CD4-positive, alpha-beta memory T cell (primary cell): ENCODE data around the gene SOX6. TPM values are rescaled to one million over a fixed set of nuclear protein-coding genes. Genes with fewer than 3 reads are reported as not detected.

ENCODE experiments used
- CTCF ChIA-PET: fragments of 350-600 bp; sonication (Branson Sonifier 250); formaldehyde crosslinking; loops from one replicate; lab custom pipeline; 2021; ENCODE audit warnings: inconsistent platforms; ENCODE audit not compliant: partially characterized antibody; lab: Charles Lee
- POLR2A ChIA-PET: fragments of 350-600 bp; sonication (Branson Sonifier 250); formaldehyde crosslinking; loops from one replicate; lab custom pipeline; 2021; ENCODE audit not compliant: partially characterized antibody; lab: Charles Lee
- DNase-seq, 5 donors: peaks; one replicate each; pipeline versions ENCODE4 v3.0.0 to v3.0.0-alpha.2; 2020 to 2022; ENCODE audit warnings: mixed read lengths in 1 of 5
- H3K27ac ChIP-seq: one replicate; pipeline ENCODE4 v1.7.0; 2013; ENCODE audit warnings: low read depth, low read length
- H3K27me3 ChIP-seq: 2 replicates; pipeline ENCODE4 v1.7.0; 2013; ENCODE audit warnings: mild to moderate bottlenecking, low read length, moderate library complexity; ENCODE audit not compliant: insufficient read depth
- H3K36me3 ChIP-seq: 2 replicates; pipeline ENCODE4 v1.7.0; 2013; ENCODE audit warnings: mild to moderate bottlenecking, low read length, moderate library complexity; ENCODE audit not compliant: insufficient read depth
- H3K4me1 ChIP-seq: 2 replicates; pipeline ENCODE4 v1.7.0; 2013; ENCODE audit warnings: mild to moderate bottlenecking, low read length, moderate library complexity; ENCODE audit not compliant: insufficient read depth
- H3K4me3 ChIP-seq, 2 donors: one replicate each; pipeline ENCODE4 v1.7.0; 2013; ENCODE audit warnings: low read length in 2 of 2, mild to moderate bottlenecking in 1 of 2
- H3K9me3 ChIP-seq, 2 donors: one replicate each; pipeline ENCODE4 v1.7.0; 2013; ENCODE audit warnings: low read length in 2 of 2, control low read depth in 1 of 2; ENCODE audit not compliant: control insufficient read depth in 1 of 2
- H3K27ac Mint-ChIP-seq, 7 donors: one replicate each; pipeline ENCODE4 v1.8.0; 2020 to 2021; ENCODE audit warnings: mixed read lengths in 7 of 7, mild to moderate bottlenecking in 6 of 7, inconsistent platforms in 3 of 7, moderate library complexity in 3 of 7
- H3K27me3 Mint-ChIP-seq, 2 donors: one replicate each; pipeline ENCODE4 v1.8.0; 2020 to 2021; ENCODE audit warnings: mixed read lengths in 2 of 2
- H3K36me3 Mint-ChIP-seq, 2 donors: one replicate each; pipeline ENCODE4 v1.8.0; 2020 to 2021; ENCODE audit warnings: mixed read lengths in 2 of 2, inconsistent platforms in 1 of 2, mild to moderate bottlenecking in 1 of 2
- H3K4me1 Mint-ChIP-seq, 4 donors: one replicate each; pipeline ENCODE4 v1.8.0; 2020 to 2021; ENCODE audit warnings: mixed read lengths in 4 of 4, mild to moderate bottlenecking in 1 of 4
- H3K4me3 Mint-ChIP-seq, 8 donors: one replicate each; pipeline ENCODE4 v1.8.0; 2020 to 2021; ENCODE audit warnings: mixed read lengths in 8 of 8, mild to moderate bottlenecking in 7 of 8, moderate library complexity in 6 of 8, inconsistent platforms in 3 of 8
- H3K9me3 Mint-ChIP-seq, 8 donors: one replicate each; pipeline ENCODE4 v1.8.0; 2020 to 2021; ENCODE audit warnings: mixed read lengths in 8 of 8, mild to moderate bottlenecking in 5 of 8, inconsistent platforms in 3 of 8, moderate library complexity in 1 of 8
- intact Hi-C: fragments of 100-400 bp; cut with micrococcal nuclease; formaldehyde crosslinking; loops from one replicate; pipeline ENCODE4 v1.15.1; 2023
- polyA plus RNA-seq, 2 donors: library from polyadenylated mRNA; unstranded; fragments of 300-500 nt; fragmentation: Illumina TruSeq; gene quantifications; one replicate each; pipeline ENCODE4 v1.2.3, GENCODE V29; 2021
- total RNA-seq, 2 experiments: library from RNA; stranded (reverse); gene quantifications; one replicate each; pipeline ENCODE4 v1.2.3, GENCODE V29; 2021

SOX6 gene
- total and polyA plus RNA-seq, 4 experiments from 2014 or later, result not detected

DNA sequence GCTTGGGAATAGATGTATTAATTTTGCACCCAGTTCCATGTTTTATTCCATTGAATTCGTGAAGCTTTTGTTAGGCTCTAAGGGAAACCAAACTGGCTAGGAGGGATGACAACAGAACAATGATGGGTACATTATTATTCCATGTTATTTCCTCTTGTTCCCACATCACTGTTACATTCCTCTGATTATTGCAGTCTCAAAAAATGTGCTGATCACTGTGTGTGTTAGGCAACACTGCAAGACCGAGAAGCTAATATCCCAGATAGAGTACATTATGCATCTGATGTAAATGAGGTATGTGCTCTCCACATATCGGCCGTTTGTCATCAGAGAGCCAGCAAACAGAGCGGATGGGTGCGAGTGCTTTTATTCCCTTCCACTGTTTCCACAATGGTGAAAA lies 327.9 kb downstream of the SOX6 start:
- Mint-ChIP-seq H3K4me1 (no peaks in the 10 kb centered on the region), H3K27ac (no peak overlapping the region), H3K9me3 (peaks cover 0 to 2% (median 0%) of the 10 kb centered on the region in 8 donors), H3K36me3 (no peaks in the 10 kb centered on the region), H3K27me3 (no peaks in the 10 kb centered on the region), H3K4me3 (no peak overlapping the region)
- CTCF ChIA-PET, result no interaction called here
- DNase-seq, result no peak
- POLR2A ChIA-PET, result no interaction called here
- Histone ChIP-seq H3K27me3 (no peaks in the 10 kb centered on the region), H3K9me3 (no peaks in the 10 kb centered on the region), H3K27ac (no peak overlapping the region), H3K4me3 (no peak overlapping the region), H3K36me3 (no peaks in the 10 kb centered on the region), H3K4me1 (no peaks in the 10 kb centered on the region)
- intact Hi-C loops, result no loop called here

DNA sequence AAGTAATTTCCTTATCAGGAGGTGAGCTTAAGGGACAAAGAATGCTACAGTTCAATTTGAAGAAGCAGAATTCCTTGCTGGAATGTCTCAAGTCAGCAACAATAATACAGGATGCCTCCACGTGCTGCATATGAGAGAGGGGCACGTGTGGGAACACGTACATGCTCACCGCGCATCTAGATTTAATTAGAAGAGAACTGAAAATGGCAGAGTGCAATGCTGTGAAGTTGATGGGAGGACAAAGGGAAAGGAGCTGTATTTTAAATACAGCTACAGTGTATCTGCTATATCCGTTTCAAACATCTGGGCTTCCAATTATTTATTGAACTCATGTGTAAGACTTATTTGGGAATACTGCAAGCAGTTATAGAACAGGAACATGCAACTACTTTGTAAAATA lies 328.7 kb downstream of the SOX6 start:
- intact Hi-C loops, result no loop called here
- ChIA-PET CTCF (no interaction called here), POLR2A (no interaction called here)
- DNase-seq, result no peak
- Histone ChIP-seq H3K4me1 (no peaks in the 10 kb centered on the region), H3K9me3 (no peaks in the 10 kb centered on the region), H3K36me3 (no peaks in the 10 kb centered on the region), H3K4me3 (no peak overlapping the region), H3K27me3 (no peaks in the 10 kb centered on the region), H3K27ac (no peak overlapping the region)
- Mint-ChIP-seq H3K27me3 (no peaks in the 10 kb centered on the region), H3K27ac (no peak overlapping the region), H3K4me1 (no peaks in the 10 kb centered on the region), H3K36me3 (no peaks in the 10 kb centered on the region), H3K4me3 (no peak overlapping the region), H3K9me3 (peaks cover 0 to 3% (median 2%) of the 10 kb centered on the region in 8 donors)

DNA sequence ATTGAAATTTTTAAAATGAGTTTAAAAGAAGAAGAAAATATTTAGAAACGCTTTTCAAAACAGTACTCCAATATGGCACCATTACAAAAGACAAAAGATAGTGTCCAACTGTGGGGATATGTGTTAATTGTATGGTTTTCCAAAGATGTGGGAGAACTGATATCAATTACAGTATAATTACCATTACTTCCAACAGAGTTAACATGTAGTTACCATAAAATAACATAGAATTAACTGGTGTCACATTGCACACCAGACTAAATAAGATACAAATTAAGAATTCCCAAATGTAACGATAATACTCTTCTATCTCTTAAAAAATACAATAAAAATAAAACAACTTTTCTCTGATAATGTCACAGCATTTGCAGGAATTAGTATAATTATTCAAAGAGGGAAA lies 329.5 kb downstream of the SOX6 start:
- intact Hi-C loops, result no loop called here
- no peak for DNase-seq
- H3K36me3 ChIP-seq, result no peaks in the 10 kb centered on the region
- H3K27me3 ChIP-seq, result no peaks in the 10 kb centered on the region
- no peaks in the 10 kb centered on the region for H3K27me3 Mint-ChIP-seq
- no peaks in the 10 kb centered on the region for H3K4me1 ChIP-seq
- H3K9me3 ChIP-seq, result no peaks in the 10 kb centered on the region
- ChIA-PET POLR2A (no interaction called here), CTCF (no interaction called here)
- H3K27ac ChIP-seq, result no peak overlapping the region
- no peaks in the 10 kb centered on the region for H3K4me1 Mint-ChIP-seq
- H3K27ac Mint-ChIP-seq, result no peak overlapping the region
- no peak overlapping the region for H3K4me3 Mint-ChIP-seq
- peaks cover 0 to 3% (median 2%) of the 10 kb centered on the region in 8 donors for H3K9me3 Mint-ChIP-seq
- H3K4me3 ChIP-seq, result no peak overlapping the region
- H3K36me3 Mint-ChIP-seq, result no peaks in the 10 kb centered on the region

DNA sequence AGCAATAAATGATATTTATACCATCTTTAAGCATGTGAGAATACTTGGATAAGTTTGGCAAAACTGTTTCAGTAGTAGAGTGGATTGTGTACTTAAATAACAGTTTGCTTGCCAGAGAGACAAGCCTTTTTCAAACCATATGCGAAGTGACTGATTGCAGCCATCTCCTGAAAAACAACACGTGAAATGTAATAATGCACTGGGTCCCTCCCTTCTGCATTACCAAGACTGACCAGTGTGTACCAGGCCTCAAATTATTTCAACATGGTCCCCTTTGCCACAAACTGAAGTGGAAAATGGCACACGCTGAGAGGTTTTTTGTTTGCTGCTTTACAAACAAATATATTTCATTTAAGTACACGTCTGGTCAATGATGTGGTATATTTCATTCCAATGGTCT lies 337.4 kb downstream of the SOX6 start:
- Mint-ChIP-seq H3K4me1 (no peaks in the 10 kb centered on the region), H3K4me3 (no peak overlapping the region), H3K27ac (no peak overlapping the region), H3K9me3 (peaks cover 0 to 5% (median 0%) of the 10 kb centered on the region in 8 donors), H3K27me3 (peaks cover 0 to 2% of the 10 kb centered on the region in 2 donors), H3K36me3 (no peaks in the 10 kb centered on the region)
- no peaks in the 10 kb centered on the region for H3K36me3 ChIP-seq
- no peak for DNase-seq
- intact Hi-C loops, result no loop called here
- no peak overlapping the region for H3K27ac ChIP-seq
- H3K4me1 ChIP-seq, result no peaks in the 10 kb centered on the region
- no peak overlapping the region for H3K4me3 ChIP-seq
- ChIA-PET CTCF (no interaction called here), POLR2A (no interaction called here)
- H3K27me3 ChIP-seq, result no peaks in the 10 kb centered on the region
- no peaks in the 10 kb centered on the region for H3K9me3 ChIP-seq

DNA sequence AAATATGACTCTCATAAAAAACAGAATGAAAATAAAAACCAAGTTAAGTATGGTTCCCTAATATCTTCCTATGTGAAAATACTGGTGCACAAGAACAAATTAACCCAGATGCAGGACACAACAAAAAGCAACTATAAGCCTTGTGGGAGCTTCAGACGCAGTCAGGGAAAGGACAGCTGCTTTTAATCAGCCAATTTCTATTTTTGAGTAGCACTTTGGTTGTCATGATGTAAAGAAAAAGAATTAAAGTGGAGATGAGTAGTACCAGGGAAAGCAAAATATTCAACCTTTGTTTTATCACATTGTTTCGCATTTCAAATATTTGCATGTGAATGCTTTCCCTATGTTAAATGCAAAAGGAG lies 339.9 kb downstream of the SOX6 start:
- Histone ChIP-seq H3K27me3 (no peaks in the 10 kb centered on the region), H3K4me1 (no peaks in the 10 kb centered on the region), H3K4me3 (no peak overlapping the region), H3K36me3 (no peaks in the 10 kb centered on the region), H3K27ac (no peak overlapping the region), H3K9me3 (no peaks in the 10 kb centered on the region)
- no peak overlapping the region for H3K4me3 Mint-ChIP-seq
- intact Hi-C loops, result no loop called here
- ChIA-PET CTCF (no interaction called here), POLR2A (no interaction called here)
- no peak for DNase-seq
- peaks cover 0 to 2% of the 10 kb centered on the region in 2 donors for H3K27me3 Mint-ChIP-seq
- H3K9me3 Mint-ChIP-seq, result peaks cover 0 to 4% (median 0%) of the 10 kb centered on the region in 8 donors
- H3K4me1 Mint-ChIP-seq, result no peaks in the 10 kb centered on the region
- no peak overlapping the region for H3K27ac Mint-ChIP-seq
- H3K36me3 Mint-ChIP-seq, result no peaks in the 10 kb centered on the region

DNA sequence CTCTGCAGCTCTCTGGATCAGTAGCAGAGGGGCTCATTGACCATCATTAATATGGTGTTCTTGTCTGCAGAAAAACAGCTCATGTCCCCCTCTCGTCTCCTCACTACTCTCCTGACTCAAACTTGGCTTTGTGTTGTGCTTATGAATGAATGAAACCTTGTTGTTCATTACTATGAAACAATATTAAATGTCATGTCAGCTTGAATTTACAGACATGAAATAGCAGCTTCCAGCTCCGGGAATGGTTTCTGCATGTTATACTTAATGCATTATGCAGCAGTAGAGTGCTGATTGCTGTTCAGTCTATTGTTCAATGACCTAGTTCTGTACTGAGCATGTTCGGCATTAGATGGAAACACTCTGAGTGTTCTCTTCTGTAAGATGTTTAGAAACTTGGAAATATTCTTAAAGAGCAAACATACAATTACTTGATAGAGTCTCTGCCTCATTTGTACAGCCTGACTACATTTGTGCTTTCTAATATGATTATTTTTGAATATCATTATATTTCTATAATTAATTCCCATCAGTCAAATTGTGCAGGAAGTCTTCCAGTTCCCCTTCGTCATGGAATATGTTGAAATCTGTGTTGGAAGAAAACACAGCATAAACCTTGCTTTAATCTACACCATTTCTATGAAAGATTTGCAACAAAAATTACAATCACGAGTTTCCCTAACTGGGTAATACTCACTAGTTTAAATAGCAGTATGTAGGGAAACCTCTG lies 340.4 kb downstream of the SOX6 start:
- CTCF ChIA-PET, result no interaction called here
- H3K4me3 ChIP-seq, result no peak overlapping the region

DNA sequence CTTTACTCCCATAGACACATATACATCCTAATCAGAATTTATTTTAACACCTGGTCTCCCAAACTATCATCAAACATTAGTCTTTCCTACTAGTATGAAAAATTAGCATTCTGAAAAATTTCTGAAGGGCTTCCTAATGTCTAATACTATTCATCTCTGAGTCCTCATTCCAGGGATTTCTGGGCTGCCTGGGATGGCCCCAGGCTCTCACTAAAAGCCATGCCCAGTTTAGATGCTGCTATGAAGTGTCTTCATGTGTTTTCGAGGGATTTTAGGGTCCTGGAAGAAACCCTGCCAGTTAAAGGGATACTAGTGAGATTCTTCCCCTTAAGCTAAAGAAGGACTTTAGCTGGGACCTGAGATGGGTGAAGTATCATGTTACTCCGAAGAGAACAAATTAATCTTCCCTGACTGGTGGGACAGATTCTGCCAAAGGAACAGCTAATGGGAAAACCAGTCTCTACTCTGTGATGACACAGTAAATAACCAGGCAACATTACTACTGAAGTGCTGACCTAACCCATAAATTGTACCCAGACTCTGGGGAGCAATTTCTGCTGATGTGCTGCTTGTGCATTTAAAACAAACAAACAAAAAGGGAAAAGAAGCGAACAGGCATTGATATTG lies 342.6 kb downstream of the SOX6 start:
- Mint-ChIP-seq H3K36me3 (no peaks in the 10 kb centered on the region), H3K27ac (no peak overlapping the region), H3K4me1 (no peaks in the 10 kb centered on the region), H3K27me3 (no peaks in the 10 kb centered on the region), H3K4me3 (no peak overlapping the region), H3K9me3 (peaks cover 0 to 9% (median 0%) of the 10 kb centered on the region in 8 donors)
- H3K4me3 ChIP-seq, result no peak overlapping the region
- no peaks in the 10 kb centered on the region for H3K27me3 ChIP-seq
- no peaks in the 10 kb centered on the region for H3K36me3 ChIP-seq
- DNase-seq, result no peak
- CTCF ChIA-PET, result no interaction called here
- intact Hi-C loops, result no loop called here
- POLR2A ChIA-PET, result no interaction called here
- H3K4me1 ChIP-seq, result no peaks in the 10 kb centered on the region
- no peaks in the 10 kb centered on the region for H3K9me3 ChIP-seq
- H3K27ac ChIP-seq, result no peak overlapping the region

More for the DNA sequence above, 340.4 kb downstream of the SOX6 start:
- no peaks in the 10 kb centered on the region for H3K36me3 ChIP-seq
- Mint-ChIP-seq H3K36me3 (no peaks in the 10 kb centered on the region), H3K9me3 (peaks cover 0 to 4% (median 0%) of the 10 kb centered on the region in 8 donors), H3K4me3 (no peak overlapping the region), H3K4me1 (no peaks in the 10 kb centered on the region), H3K27me3 (peaks cover 0 to 2% of the 10 kb centered on the region in 2 donors), H3K27ac (no peak overlapping the region)
- intact Hi-C loops, result no loop called here
- POLR2A ChIA-PET, result no interaction called here
- DNase-seq, result no peak
- H3K4me1 ChIP-seq, result no peaks in the 10 kb centered on the region
- H3K27me3 ChIP-seq, result no peaks in the 10 kb centered on the region
- H3K9me3 ChIP-seq, result no peaks in the 10 kb centered on the region
- no peak overlapping the region for H3K27ac ChIP-seq
